ENCODE results near the gene METRN.

The METRN gene

DNA sequence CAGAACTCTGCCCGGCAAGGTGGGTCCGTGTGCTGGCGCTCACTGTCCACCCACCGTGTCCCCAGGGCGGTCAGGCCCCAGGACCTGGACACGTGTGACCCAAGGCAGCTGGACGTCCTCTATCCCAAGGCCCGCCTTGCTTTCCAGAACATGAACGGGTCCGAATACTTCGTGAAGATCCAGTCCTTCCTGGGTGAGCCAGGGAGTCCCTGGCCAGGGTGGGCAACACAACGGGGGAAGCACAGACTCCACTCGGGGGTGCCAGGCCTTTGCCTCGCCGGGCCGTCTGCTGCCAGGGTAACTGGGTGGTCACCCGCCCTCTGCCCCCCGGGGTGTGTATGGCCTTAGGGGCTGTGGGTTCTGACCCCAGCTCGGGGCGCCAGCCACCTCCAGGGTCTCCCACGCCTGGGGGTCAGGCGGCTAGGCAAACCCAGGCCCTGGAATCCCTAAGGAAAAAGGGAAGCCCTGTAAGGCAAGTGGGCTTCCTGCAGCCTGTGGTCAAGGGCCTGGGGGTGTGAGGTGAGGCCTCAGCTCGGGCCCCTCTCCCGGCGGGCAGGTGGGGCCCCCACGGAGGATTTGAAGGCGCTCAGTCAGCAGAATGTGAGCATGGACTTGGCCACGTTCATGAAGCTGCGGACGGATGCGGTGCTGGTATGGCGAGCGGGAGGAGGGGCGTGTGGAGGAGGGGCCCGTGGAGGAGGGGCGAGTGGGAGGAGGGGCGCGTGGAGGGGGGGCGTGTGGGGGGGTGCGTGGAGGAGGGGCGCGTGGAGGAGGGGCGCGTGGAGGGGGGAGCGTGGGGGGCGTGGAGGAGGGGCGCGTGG, 52.1 kb downstream of the METRN start:
- intact Hi-C loops (cut with DNase I): no loop called here
- no peak for DNase-seq

DNA sequence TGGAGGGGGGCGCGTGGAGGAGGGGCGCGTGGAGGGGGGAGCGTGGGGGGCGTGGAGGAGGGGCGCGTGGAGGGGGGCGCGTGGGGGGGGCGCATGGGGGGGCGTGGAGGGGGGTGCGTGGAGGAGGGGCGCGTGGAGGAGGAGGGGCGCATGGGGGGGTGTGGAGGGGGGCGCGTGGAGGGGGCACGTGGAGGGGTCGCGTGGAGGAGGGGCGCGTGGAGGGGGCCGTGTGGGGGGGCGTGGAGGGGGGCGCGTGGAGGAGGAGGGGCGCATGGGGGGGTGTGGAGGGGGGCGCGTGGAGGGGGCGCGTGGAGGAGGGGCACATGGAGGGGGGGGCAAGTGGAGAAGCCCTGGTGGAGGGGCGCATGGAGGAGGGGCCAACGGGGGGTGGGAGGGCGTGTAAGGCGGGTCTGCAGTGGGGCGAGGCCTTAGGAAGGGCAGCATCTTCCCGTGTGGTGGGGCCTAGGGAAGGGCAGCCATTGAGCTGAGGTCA, 52.9 kb downstream of the METRN start:
- no peak for DNase-seq
- intact Hi-C loops (cut with DNase I): no loop called here

DNA sequence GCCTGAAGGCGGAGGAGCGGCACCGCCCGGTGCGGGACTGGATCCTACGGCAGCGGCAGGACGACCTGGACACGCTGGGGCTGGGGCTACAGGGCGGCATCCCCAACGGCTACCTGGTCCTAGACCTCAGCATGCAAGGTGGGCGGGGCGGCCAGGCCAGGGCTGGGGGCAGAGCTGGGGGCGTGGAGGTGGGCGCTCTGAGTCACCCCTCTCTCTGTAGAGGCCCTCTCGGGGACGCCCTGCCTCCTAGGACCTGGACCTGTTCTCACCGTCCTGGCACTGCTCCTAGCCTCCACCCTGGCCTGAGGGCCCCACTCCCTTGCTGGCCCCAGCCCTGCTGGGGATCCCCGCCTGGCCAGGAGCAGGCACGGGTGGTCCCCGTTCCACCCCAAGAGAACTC, 53.5 kb downstream of the METRN start:
- intact Hi-C loops (cut with DNase I): no loop called here
- DNase-seq: no peak
